ENCODE measurements around the gene NR1D1. TPM values are rescaled to one million over a fixed set of nuclear protein-coding genes. Genes with fewer than 3 reads are reported as not detected.

NR1D1 gene
- total RNA-seq, 4 donors from 2014 or later = 2.0 to 92.1 (median 4.7) TPM

GRCh38 chr17:40070709-40071312 lies 29.6 kb downstream of the NR1D1 start:
- TF ChIP-seq, protein P1, sequence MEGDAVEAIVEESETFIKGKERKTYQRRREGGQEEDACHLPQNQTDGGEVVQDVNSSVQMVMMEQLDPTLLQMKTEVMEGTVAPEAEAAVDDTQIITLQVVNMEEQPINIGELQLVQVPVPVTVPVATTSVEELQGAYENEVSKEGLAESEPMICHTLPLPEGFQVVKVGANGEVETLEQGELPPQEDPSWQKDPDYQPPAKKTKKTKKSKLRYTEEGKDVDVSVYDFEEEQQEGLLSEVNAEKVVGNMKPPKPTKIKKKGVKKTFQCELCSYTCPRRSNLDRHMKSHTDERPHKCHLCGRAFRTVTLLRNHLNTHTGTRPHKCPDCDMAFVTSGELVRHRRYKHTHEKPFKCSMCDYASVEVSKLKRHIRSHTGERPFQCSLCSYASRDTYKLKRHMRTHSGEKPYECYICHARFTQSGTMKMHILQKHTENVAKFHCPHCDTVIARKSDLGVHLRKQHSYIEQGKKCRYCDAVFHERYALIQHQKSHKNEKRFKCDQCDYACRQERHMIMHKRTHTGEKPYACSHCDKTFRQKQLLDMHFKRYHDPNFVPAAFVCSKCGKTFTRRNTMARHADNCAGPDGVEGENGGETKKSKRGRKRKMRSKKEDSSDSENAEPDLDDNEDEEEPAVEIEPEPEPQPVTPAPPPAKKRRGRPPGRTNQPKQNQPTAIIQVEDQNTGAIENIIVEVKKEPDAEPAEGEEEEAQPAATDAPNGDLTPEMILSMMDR (IDR thresholded peaks at IDR 0.05) = no peak
- no peak for TF ChIP-seq POLR2A (IDR thresholded peaks at IDR 0.05)
- no peaks in the 10 kb centered on the region for H3K27me3 ChIP-seq
- no peaks in the 10 kb centered on the region for H3K36me3 ChIP-seq
- intact Hi-C loops (cut with DNase I; ENCODE audit: low total_unique reads) = loop anchor here (10.0 kb wide), 1 partner anchor 56 kb away; the partner anchor contains the start of gene CSF3
- H3K4me1 ChIP-seq = peaks cover 12 to 44% of the 10 kb centered on the region in 2 donors
- no peak for DNase-seq
- peak overlapping the region; percentile 98 for H3K27ac ChIP-seq
- H3K4me3 ChIP-seq = peak overlapping the region in 1 of 2 donors; percentile 35
- H3K9me3 ChIP-seq = no peaks in the 10 kb centered on the region

DNA sequence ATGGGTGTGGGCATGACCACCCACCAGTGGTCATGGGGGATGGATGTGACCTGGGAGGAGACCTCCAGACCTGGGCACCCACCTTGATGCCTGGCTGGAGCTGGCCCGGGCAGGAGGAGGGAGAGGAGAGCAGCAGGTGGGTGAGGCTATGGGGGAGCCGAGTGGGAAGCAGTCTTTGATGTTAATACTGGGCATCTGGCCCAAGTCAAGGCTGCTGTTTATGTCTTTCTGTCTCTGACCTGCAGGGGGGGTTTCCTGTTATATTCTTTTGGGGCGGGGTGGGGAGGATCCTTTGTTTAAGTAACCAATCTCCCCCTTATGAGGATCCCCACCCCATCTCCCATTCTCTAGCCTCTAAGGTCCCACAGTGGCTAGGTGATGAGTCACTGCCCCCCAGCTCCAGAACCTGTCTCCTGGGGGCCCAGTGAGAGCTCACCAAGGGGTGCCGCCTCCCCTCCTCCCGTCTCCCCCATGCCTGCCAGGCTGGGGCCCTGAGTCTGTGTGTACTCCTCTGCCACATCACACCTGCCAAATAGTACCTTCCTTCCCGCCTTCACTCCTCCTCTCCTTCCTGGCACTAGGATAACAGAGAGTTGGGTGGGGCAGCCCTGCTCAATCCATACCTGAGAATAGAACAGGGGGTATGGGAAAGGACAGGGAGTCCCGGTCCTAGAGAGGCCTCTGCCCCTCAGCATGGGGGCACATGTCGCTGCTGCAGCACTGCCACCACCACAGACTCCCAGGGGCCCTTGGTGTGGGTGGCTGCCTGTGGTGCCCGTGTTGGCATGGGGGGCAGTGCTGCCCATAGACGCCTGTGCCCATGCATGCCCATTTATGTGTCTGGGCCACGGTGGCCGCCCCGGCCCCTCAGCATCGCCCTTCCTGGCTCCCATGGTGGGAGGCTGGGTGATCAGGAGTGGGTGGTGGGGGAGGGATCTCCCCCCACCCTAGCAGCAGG lies 30.4 kb downstream of the NR1D1 start:
- Histone ChIP-seq H3K27me3 (no peaks in the 10 kb centered on the region), H3K4me3 (peak overlapping the region; percentile 22 to 35), H3K27ac (peak overlapping the region; percentile 98), H3K4me1 (peaks cover 13 to 38% of the 10 kb centered on the region in 2 donors), H3K36me3 (no peaks in the 10 kb centered on the region), H3K9me3 (no peaks in the 10 kb centered on the region)
- peak; percentile 57 to 82 for DNase-seq
- TF ChIP-seq, protein P1 (IDR thresholded peaks at IDR 0.05) = peak in 3 of 4 experiments; percentile 21 to 31 (median 26)
- TF ChIP-seq POLR2A (IDR thresholded peaks at IDR 0.05) = no peak
- intact Hi-C loops (cut with DNase I; ENCODE audit: low total_unique reads) = loop anchor here (10.0 kb wide), 1 partner anchor 55 kb away; the partner anchor contains the start of gene CSF3

GRCh38 chr17:40068917-40069750 lies 31.3 kb downstream of the NR1D1 start:
- peak; percentile 96 to 97 for DNase-seq
- Histone ChIP-seq H3K27ac (peak overlapping the region; percentile 98), H3K27me3 (no peaks in the 10 kb centered on the region), H3K36me3 (no peaks in the 10 kb centered on the region), H3K4me3 (peak overlapping the region; percentile 22 to 35), H3K9me3 (no peaks in the 10 kb centered on the region), H3K4me1 (peaks cover 13 to 34% of the 10 kb centered on the region in 2 donors)
- intact Hi-C loops (cut with DNase I; ENCODE audit: low total_unique reads) = no loop called here
- TF ChIP-seq, protein P1 (IDR thresholded peaks at IDR 0.05) = no peak
- peak in 1 of 2 donors; percentile 40 for TF ChIP-seq POLR2A (IDR thresholded peaks at IDR 0.05)

- TF ChIP-seq, protein P1 (IDR thresholded peaks at IDR 0.05) = no peak
- TF ChIP-seq POLR2A (IDR thresholded peaks at IDR 0.05) = no peak
- no peaks in the 10 kb centered on the region for H3K9me3 ChIP-seq
- H3K27me3 ChIP-seq = no peaks in the 10 kb centered on the region
- H3K27ac ChIP-seq = peak overlapping the region; percentile 98
- H3K4me1 ChIP-seq = peaks cover 13 to 34% of the 10 kb centered on the region in 2 donors
- peak overlapping the region; percentile 0 to 35 for H3K4me3 ChIP-seq
- DNase-seq = no peak
- intact Hi-C loops (cut with DNase I; ENCODE audit: low total_unique reads) = no loop called here
- no peaks in the 10 kb centered on the region for H3K36me3 ChIP-seq
Observed at GRCh38 chr17:40068584-40068916, 31.8 kb downstream of the NR1D1 start.
